NCI-H1694 (cell line): ENCODE results near the gene ZC3H4.
"Not testable (repeated sequence)": the region's sequence is repeated elsewhere in the genome, so short reads cannot be mapped to it uniquely, and the experiment has no call there.

ENCODE experiments used
- DNase-seq: peaks from one replicate; lab custom pipeline; 2025; lab: John Stamatoyannopoulos, UW

ZC3H4 gene

GRCh38 chr19:47112997-47113849 is at the start of gene ZC3H4:
TSS of gene ZC3H4 (minus strand) at chr19:47113776. CDS start at chr19:47112584, 1,192 bp downstream.
- DNase-seq, result peak; percentile 98

GRCh38 chr19:47161876-47162489 is 48.4 kb upstream of the ZC3H4 start:
- DNase-seq, result no peak

- no peak for DNase-seq
Measured at GRCh38 chr19:47158879-47159503, 45.4 kb upstream of the ZC3H4 start.

GRCh38 chr19:47158367-47158791 is 44.8 kb upstream of the ZC3H4 start:
- DNase-seq, result no peak

- no peak for DNase-seq
Measured at GRCh38 chr19:47157431-47158321, 44.1 kb upstream of the ZC3H4 start.

GRCh38 chr19:47156861-47157430 is 43.4 kb upstream of the ZC3H4 start:
- DNase-seq, result no peak

- no peak for DNase-seq
Measured at GRCh38 chr19:47155148-47155547, 41.6 kb upstream of the ZC3H4 start.

GRCh38 chr19:47153266-47153665 is 39.7 kb upstream of the ZC3H4 start:
- DNase-seq, result no peak

- no peak for DNase-seq
Measured at GRCh38 chr19:47152632-47153031, 39.1 kb upstream of the ZC3H4 start.

- no peak for DNase-seq
Measured at GRCh38 chr19:47152205-47152604, 38.6 kb upstream of the ZC3H4 start.

- no peak for DNase-seq
Measured at GRCh38 chr19:47151627-47152026, 38.1 kb upstream of the ZC3H4 start.

GRCh38 chr19:47146920-47147319 is 33.3 kb upstream of the ZC3H4 start:
- no peak for DNase-seq

- no peak for DNase-seq
Measured at GRCh38 chr19:47145639-47146486, 32.3 kb upstream of the ZC3H4 start.

- DNase-seq, result no peak
Measured at GRCh38 chr19:47144630-47145029, 31.1 kb upstream of the ZC3H4 start.

- no peak for DNase-seq
Measured at GRCh38 chr19:47143322-47144073, 29.9 kb upstream of the ZC3H4 start.

- DNase-seq, result no peak
Measured at GRCh38 chr19:47142779-47143178, 29.2 kb upstream of the ZC3H4 start.

GRCh38 chr19:47141695-47142094 is 28.1 kb upstream of the ZC3H4 start:
- no peak for DNase-seq

GRCh38 chr19:47141252-47141651 is 27.7 kb upstream of the ZC3H4 start:
- not testable (repeated sequence) for DNase-seq

GRCh38 chr19:47135156-47135555 is 21.6 kb upstream of the ZC3H4 start:
- DNase-seq, result no peak

GRCh38 chr19:47134545-47134944 is 21.0 kb upstream of the ZC3H4 start:
- DNase-seq, result no peak
